ENCODE results near the gene GSTP1.
"Not testable (repeated sequence)": the region's sequence is repeated elsewhere in the genome, so short reads cannot be mapped to it uniquely, and the experiment has no call there.

Gene GSTP1

DNA sequence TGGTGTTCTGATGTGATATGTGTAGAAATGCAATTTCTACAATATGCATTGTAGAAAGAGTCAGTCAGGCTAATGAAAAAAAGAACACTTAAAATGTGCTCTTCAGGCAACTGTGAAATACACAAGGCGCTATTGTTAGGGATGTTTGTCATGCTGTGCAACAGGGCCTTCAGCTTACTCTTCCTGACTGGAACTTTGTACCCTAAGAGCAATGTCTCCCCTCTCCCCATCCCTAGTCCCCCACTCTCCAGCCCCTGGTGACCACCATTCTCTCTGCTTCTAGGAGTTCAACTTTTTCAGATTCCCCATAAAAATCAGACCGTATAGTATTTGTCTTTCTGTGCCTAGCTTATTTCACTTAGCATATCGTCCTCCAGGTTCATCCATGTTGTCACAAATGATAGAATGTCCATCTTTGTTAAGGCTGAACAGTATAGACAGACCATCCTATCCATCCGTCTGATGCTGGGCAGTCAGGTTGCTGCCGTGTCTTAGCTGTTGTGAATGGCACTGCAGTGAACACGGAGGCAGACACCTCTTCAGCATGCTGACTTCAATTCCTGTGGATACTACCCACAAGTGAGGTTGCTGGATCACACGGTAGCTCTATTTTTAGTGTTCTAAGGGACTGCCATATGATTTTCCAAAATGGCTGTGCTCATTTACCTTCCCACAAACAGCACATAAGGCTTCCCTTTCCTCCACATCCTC lies 33.8 kb downstream of the GSTP1 start:
- H3K27me3 ChIP-seq (ENCODE audit: control insufficient read depth, low read length), result peaks cover 3% of the 10 kb centered on the region
- no peak overlapping the region for H3K27ac ChIP-seq (ENCODE audit: low read depth, low read length)
- H3K9me3 ChIP-seq (ENCODE audit: control insufficient read depth, insufficient read depth, low read length), result no peaks in the 10 kb centered on the region
- no peak overlapping the region for H3K4me3 ChIP-seq (ENCODE audit: low read length)
- no peaks in the 10 kb centered on the region for H4K20me1 ChIP-seq (ENCODE audit: control insufficient read depth, insufficient read depth, low read depth, low read length)
- no peak overlapping the region for H3K4me2 ChIP-seq (ENCODE audit: low read length)
- TF ChIP-seq EZH2phosphoT487 (IDR thresholded peaks at IDR 0.05; ENCODE audit: borderline replicate concordance, low read length), result no peak
- H3K4me1 ChIP-seq (ENCODE audit: control insufficient read depth, low read length), result peaks cover 39% of the 10 kb centered on the region
- peaks cover 11% of the 10 kb centered on the region for H3K36me3 ChIP-seq (ENCODE audit: control insufficient read depth, low read length)
- H3F3A ChIP-seq (ENCODE audit: control insufficient read depth, insufficient read depth), result peaks cover 8% of the 10 kb centered on the region
- no peaks in the 10 kb centered on the region for H3K79me2 ChIP-seq (ENCODE audit: control insufficient read depth, low read length)
- no peaks in the 10 kb centered on the region for H3K9me2 ChIP-seq (replicated peaks; ENCODE audit: control insufficient read depth, low read length)

DNA sequence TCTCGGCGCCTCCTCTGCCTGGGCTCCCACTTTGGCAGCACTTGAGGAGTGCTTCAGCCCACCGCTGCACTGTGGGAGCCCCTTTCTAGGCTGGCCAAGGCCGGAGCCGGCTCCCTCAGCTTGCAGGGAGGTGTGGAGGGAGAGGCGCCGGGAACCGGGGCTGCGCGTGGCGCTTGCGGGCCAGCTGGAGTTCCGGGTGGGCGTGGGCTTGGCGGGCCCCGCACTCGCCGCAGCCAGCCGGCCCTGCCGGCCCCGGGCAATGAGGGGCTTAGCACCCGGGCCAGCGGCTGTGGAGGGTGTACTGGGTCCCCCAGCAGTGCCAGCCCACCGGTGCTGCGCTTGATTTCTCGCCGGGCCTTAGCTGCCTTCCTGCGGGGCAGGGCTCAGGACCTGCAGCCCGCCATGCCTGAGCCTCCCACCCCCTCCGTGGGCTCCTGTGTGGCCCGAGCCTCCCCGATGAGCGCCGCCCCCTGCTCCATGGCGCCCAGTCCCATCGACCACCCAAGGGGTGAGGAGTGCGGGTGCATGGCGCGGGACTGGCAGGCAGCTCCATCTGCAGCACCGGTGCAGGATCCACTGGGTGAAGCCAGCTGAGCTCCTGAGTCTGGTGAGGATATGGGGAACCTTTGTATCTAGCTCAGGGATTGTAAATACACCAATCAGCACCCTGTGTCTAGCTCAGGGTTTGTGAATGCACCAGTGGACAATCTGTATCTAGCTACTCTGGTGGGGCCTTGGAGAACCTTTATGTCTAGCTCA lies 35.5 kb downstream of the GSTP1 start:
- H3K27ac ChIP-seq (ENCODE audit: low read depth, low read length); H4K20me1 ChIP-seq (ENCODE audit: control insufficient read depth, insufficient read depth, low read depth, low read length); H3K9me3 ChIP-seq (ENCODE audit: control insufficient read depth, insufficient read depth, low read length); H3K36me3 ChIP-seq (ENCODE audit: control insufficient read depth, low read length); H3K27me3 ChIP-seq (ENCODE audit: control insufficient read depth, low read length); H3K9me2 ChIP-seq (replicated peaks; ENCODE audit: control insufficient read depth, low read length); H3K79me2 ChIP-seq (ENCODE audit: control insufficient read depth, low read length); H3K4me3 ChIP-seq (ENCODE audit: low read length); H3K4me2 ChIP-seq (ENCODE audit: low read length); H3F3A ChIP-seq (ENCODE audit: control insufficient read depth, insufficient read depth): not testable (repeated sequence)
- peaks cover 24% of the 10 kb centered on the region for H3K4me1 ChIP-seq (ENCODE audit: control insufficient read depth, low read length)

DNA sequence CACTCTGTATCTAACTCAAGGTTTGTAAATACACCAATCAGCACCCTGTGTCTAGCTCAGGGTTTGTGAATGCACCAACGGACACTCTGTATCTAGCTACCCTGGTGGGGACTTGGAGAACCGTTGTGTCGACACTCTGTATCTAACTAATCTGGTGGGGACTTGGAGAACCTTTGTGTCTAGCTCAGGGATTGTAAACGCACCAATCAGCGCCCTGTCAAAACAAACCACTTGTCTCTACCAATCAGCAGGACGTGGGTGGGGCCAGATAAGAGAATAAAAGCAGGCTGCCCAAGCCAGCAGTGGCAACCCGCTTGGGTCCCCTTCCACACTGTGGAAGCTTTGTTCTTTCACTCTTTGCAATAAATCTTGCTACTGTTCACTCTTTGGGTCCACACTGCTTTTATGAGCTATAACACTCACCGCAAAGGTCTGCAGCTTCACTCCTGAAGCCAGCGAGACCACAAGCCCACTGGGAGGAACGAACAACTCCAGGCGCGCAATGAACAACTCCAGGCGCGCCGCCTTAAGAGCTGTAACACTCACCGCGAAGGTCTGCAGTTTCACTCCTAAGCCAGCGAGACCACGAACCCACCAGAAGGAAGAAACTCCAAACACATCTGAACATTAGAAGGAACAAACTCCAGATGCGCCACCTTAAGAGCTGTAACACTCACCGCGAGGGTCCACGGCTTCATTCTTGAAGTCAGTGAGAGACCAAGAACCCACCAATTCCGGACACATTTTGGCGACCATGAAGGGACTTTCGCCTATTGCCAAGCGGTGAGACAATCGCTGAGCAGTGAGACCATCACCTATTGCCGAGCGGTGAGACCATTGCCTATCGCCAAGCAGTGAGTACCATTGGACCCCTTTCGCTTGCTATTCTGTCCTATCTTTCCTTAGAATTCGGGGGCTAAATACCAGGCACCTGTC lies 36.3 kb downstream of the GSTP1 start:
- H3K36me3 ChIP-seq (ENCODE audit: control insufficient read depth, low read length); H3K79me2 ChIP-seq (ENCODE audit: control insufficient read depth, low read length); H3K27me3 ChIP-seq (ENCODE audit: control insufficient read depth, low read length); H3F3A ChIP-seq (ENCODE audit: control insufficient read depth, insufficient read depth); H3K4me3 ChIP-seq (ENCODE audit: low read length); H3K4me2 ChIP-seq (ENCODE audit: low read length); H3K27ac ChIP-seq (ENCODE audit: low read depth, low read length); H3K9me3 ChIP-seq (ENCODE audit: control insufficient read depth, insufficient read depth, low read length); H3K9me2 ChIP-seq (replicated peaks; ENCODE audit: control insufficient read depth, low read length); H4K20me1 ChIP-seq (ENCODE audit: control insufficient read depth, insufficient read depth, low read depth, low read length): not testable (repeated sequence)
- H3K4me1 ChIP-seq (ENCODE audit: control insufficient read depth, low read length), result peaks cover 16% of the 10 kb centered on the region

DNA sequence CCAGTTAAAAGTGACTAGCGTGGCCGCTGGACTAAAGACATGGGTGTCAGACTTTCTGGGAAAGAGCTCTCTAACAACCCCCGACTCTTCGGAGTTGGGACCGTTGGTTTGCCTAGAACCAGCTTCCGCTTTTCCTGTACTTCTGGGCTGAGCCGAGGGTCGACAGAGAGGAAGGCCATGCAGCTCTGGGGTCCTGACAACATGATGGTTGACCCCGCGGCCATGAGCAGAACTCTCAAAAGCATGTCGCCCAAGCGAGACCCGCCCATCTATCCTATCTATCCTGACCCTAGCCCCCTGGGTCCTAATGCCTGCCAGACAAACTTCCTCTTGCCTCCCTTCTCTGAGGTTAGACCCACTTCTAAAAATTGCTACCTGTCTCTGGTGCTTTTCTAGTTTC lies 37.0 kb downstream of the GSTP1 start:
- H3K9me2 ChIP-seq (replicated peaks; ENCODE audit: control insufficient read depth, low read length); H4K20me1 ChIP-seq (ENCODE audit: control insufficient read depth, insufficient read depth, low read depth, low read length); H3K4me1 ChIP-seq (ENCODE audit: control insufficient read depth, low read length); H3K4me2 ChIP-seq (ENCODE audit: low read length); H3K27me3 ChIP-seq (ENCODE audit: control insufficient read depth, low read length); H3K4me3 ChIP-seq (ENCODE audit: low read length); H3K36me3 ChIP-seq (ENCODE audit: control insufficient read depth, low read length); H3K9me3 ChIP-seq (ENCODE audit: control insufficient read depth, insufficient read depth, low read length); H3K79me2 ChIP-seq (ENCODE audit: control insufficient read depth, low read length); H3K27ac ChIP-seq (ENCODE audit: low read depth, low read length): not testable (repeated sequence)
- H3F3A ChIP-seq (ENCODE audit: control insufficient read depth, insufficient read depth), result peaks cover 12% of the 10 kb centered on the region

DNA sequence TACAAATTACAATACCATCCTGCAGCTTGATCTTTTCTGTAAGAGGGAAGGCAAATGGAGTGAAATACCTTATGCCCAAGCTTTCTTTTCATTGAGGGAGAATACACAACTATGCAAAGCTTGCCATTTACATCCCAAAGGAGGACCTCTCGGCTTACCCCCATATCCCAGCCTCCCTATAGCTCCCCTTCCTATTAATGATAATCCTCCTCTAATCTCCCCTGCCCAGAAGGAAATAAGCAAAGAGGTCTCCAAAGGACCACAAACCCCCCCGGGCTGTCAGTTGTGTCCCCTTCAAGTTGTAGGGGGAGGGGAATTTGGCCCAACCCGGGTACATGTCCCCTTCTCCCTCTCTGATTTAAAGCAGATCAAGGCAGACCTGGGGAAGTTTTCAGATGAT lies 38.3 kb downstream of the GSTP1 start:
- not testable (repeated sequence) for H3K9me2 ChIP-seq (replicated peaks; ENCODE audit: control insufficient read depth, low read length); H3K4me1 ChIP-seq (ENCODE audit: control insufficient read depth, low read length); H3K27me3 ChIP-seq (ENCODE audit: control insufficient read depth, low read length); H3K4me2 ChIP-seq (ENCODE audit: low read length); H4K20me1 ChIP-seq (ENCODE audit: control insufficient read depth, insufficient read depth, low read depth, low read length); H3K36me3 ChIP-seq (ENCODE audit: control insufficient read depth, low read length); H3K9me3 ChIP-seq (ENCODE audit: control insufficient read depth, insufficient read depth, low read length); H3K79me2 ChIP-seq (ENCODE audit: control insufficient read depth, low read length); H3K27ac ChIP-seq (ENCODE audit: low read depth, low read length); H3K4me3 ChIP-seq (ENCODE audit: low read length)
- peaks cover 11% of the 10 kb centered on the region for H3F3A ChIP-seq (ENCODE audit: control insufficient read depth, insufficient read depth)

DNA sequence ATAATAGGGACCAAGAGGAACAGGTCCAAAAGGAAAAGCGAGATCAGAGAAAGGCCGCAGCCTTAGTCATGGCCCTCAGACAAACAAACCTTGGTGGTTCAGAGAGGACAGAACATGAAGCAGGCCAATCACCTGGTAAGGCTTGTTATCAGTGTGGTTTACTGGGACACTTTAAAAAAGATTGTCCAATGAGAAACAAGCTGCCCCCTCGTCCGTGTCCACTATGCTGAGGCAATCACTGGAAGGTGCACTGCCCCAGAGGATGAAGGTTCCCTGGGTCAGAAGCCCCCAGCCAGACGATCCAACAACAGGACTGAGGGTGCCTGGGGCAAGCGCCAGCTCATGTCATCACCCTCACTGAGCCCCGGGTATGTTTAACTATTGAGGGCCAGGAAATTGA lies 39.3 kb downstream of the GSTP1 start:
- not testable (repeated sequence) for H3K9me2 ChIP-seq (replicated peaks; ENCODE audit: control insufficient read depth, low read length); H3K9me3 ChIP-seq (ENCODE audit: control insufficient read depth, insufficient read depth, low read length); H3K79me2 ChIP-seq (ENCODE audit: control insufficient read depth, low read length); H3K27ac ChIP-seq (ENCODE audit: low read depth, low read length); H3K4me2 ChIP-seq (ENCODE audit: low read length); H3K4me3 ChIP-seq (ENCODE audit: low read length); H4K20me1 ChIP-seq (ENCODE audit: control insufficient read depth, insufficient read depth, low read depth, low read length); H3F3A ChIP-seq (ENCODE audit: control insufficient read depth, insufficient read depth); H3K27me3 ChIP-seq (ENCODE audit: control insufficient read depth, low read length); H3K36me3 ChIP-seq (ENCODE audit: control insufficient read depth, low read length); H3K4me1 ChIP-seq (ENCODE audit: control insufficient read depth, low read length)

- not testable (repeated sequence) for H4K20me1 ChIP-seq (ENCODE audit: control insufficient read depth, insufficient read depth, low read depth, low read length); H3K4me1 ChIP-seq (ENCODE audit: control insufficient read depth, low read length); H3K9me2 ChIP-seq (replicated peaks; ENCODE audit: control insufficient read depth, low read length); H3K9me3 ChIP-seq (ENCODE audit: control insufficient read depth, insufficient read depth, low read length); H3F3A ChIP-seq (ENCODE audit: control insufficient read depth, insufficient read depth); H3K27me3 ChIP-seq (ENCODE audit: control insufficient read depth, low read length); H3K36me3 ChIP-seq (ENCODE audit: control insufficient read depth, low read length); H3K4me2 ChIP-seq (ENCODE audit: low read length); H3K79me2 ChIP-seq (ENCODE audit: control insufficient read depth, low read length); H3K4me3 ChIP-seq (ENCODE audit: low read length); H3K27ac ChIP-seq (ENCODE audit: low read depth, low read length)
These were observed 40.2 kb downstream of the GSTP1 start for GRCh38 chr11:67623795-67624194.
